ENCODE data around the gene GMPR.

Gene GMPR

DNA sequence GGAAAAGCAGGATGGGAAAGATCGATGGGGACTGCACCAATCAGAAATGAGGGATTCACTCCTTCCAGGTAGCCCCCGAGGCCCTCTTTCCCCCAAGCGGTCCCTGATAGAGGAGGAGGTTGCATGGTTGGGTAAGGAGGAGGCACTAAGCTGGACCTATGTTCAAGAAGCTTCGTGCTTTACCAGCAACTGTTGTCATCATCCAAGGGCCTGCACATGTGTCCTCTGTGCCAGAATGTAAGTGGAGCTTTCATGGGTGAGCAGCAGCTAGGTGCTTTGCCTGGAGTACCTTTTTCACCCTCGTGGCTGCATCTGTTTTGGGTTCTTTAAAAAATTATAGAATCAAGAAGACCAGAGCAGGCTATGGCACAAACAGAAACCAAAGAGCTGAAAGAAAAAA lies 54.0 kb downstream of the GMPR start:
- DNase-seq (ENCODE audit: low read depth) = no peak
- H3K4me3 ChIP-seq (ENCODE audit: low read depth, low read length) = no peak overlapping the region
- TF ChIP-seq, protein P1, sequence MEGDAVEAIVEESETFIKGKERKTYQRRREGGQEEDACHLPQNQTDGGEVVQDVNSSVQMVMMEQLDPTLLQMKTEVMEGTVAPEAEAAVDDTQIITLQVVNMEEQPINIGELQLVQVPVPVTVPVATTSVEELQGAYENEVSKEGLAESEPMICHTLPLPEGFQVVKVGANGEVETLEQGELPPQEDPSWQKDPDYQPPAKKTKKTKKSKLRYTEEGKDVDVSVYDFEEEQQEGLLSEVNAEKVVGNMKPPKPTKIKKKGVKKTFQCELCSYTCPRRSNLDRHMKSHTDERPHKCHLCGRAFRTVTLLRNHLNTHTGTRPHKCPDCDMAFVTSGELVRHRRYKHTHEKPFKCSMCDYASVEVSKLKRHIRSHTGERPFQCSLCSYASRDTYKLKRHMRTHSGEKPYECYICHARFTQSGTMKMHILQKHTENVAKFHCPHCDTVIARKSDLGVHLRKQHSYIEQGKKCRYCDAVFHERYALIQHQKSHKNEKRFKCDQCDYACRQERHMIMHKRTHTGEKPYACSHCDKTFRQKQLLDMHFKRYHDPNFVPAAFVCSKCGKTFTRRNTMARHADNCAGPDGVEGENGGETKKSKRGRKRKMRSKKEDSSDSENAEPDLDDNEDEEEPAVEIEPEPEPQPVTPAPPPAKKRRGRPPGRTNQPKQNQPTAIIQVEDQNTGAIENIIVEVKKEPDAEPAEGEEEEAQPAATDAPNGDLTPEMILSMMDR (IDR thresholded peaks at IDR 0.05; ENCODE audit: insufficient read depth, low read depth, low read length, missing control alignments) = no peak

DNA sequence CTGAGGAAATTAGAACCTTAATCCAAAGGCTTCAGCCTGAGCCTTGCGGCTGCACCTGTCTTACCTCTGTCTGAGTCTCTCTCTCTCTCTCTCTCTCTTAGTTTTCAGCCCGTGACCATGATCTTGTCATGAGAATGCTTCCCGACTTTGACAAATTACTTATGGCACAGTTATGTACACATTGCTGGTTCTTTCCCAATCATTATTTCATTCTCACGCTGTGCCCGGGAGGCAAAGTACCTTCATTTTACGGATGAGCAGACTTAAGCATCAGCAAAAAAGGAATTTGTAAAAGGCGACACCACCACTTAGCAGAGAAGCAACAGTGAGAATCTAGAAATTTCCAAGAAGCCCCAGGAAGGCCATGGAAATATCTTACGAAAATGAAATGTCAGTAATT lies 54.6 kb downstream of the GMPR start:
- no peak for DNase-seq (ENCODE audit: low read depth)
- TF ChIP-seq, protein P1 (IDR thresholded peaks at IDR 0.05; ENCODE audit: insufficient read depth, low read depth, low read length, missing control alignments) = no peak
- no peak overlapping the region for H3K4me3 ChIP-seq (ENCODE audit: low read depth, low read length)

DNA sequence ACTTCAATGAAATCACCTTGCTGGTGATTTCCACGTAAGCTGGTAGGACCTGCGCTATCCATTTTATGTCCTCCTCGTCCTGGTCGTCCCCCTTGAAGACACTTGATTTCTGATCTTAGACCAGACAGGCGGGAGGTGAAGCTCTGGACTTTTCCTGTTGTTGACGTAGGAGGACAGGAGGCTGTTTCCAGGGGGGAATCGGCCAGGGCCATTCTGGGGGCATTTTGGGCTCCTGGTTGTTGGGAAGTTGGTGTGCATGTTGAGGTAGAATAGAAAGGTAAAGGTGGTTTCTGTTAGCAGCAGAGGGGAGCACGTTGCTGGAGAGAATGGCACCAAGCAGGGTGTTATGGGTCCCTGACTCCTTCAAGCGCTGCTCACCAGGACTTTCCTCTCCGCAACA lies 56.0 kb downstream of the GMPR start:
- no peak for DNase-seq (ENCODE audit: low read depth)
- TF ChIP-seq, protein P1 (IDR thresholded peaks at IDR 0.05; ENCODE audit: insufficient read depth, low read depth, low read length, missing control alignments) = no peak
- H3K4me3 ChIP-seq (ENCODE audit: low read depth, low read length) = no peak overlapping the region

GRCh38 chr6:16295060-16295459 lies 56.7 kb downstream of the GMPR start:
- TF ChIP-seq, protein P1 (IDR thresholded peaks at IDR 0.05; ENCODE audit: insufficient read depth, low read depth, low read length, missing control alignments) = no peak
- no peak for DNase-seq (ENCODE audit: low read depth)
- H3K4me3 ChIP-seq (ENCODE audit: low read depth, low read length) = no peak overlapping the region

- DNase-seq (ENCODE audit: low read depth) = no peak
- H3K4me3 ChIP-seq (ENCODE audit: low read depth, low read length) = no peak overlapping the region
- TF ChIP-seq, protein P1 (IDR thresholded peaks at IDR 0.05; ENCODE audit: insufficient read depth, low read depth, low read length, missing control alignments) = no peak
These were observed 57.1 kb downstream of the GMPR start for GRCh38 chr6:16295471-16295870.

GRCh38 chr6:16296061-16296670 lies 57.8 kb downstream of the GMPR start:
- TF ChIP-seq, protein P1 (IDR thresholded peaks at IDR 0.05; ENCODE audit: insufficient read depth, low read depth, low read length, missing control alignments) = no peak
- no peak for DNase-seq (ENCODE audit: low read depth)

DNA sequence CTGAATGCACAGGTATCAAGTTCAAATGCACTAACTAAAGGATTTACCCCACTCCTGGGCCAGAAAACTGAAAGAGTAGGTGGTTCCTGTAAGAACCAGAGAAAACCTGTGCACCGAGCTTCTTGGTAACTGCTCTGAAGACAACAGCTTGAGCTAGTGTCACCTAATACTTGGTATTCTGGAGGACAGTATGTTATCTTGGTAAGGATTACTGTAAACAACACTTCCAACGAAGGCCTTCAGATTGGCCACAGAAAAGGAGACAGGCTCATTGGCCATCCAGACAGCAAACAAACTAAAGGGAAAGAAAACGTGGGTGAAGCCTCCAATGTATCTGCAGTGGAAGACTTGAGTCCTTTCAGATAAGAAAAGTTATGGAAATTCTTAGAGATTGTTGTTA lies 61.5 kb downstream of the GMPR start:
- H3K4me3 ChIP-seq (ENCODE audit: low read depth, low read length) = no peak overlapping the region
- TF ChIP-seq, protein P1 (IDR thresholded peaks at IDR 0.05; ENCODE audit: insufficient read depth, low read depth, low read length, missing control alignments) = no peak
- DNase-seq (ENCODE audit: low read depth) = no peak

More at GRCh38 chr6:16296061-16296670, 57.8 kb downstream of the GMPR start:
- H3K4me3 ChIP-seq (ENCODE audit: low read depth, low read length) = no peak overlapping the region
